ENCODE measurements around the gene VWDE. TPM values are rescaled to one million over a fixed set of nuclear protein-coding genes. Genes with fewer than 3 reads are reported as not detected.

The VWDE gene
- total RNA-seq, 1 donor from 2014 or later, result 23.8 TPM

- Mint-ChIP-seq H3K4me3 (no peak overlapping the region), H3K9me3 (peaks cover 17% of the 10 kb centered on the region), H3K4me1 (no peaks in the 10 kb centered on the region), H3K27ac (no peak overlapping the region), H3K36me3 (no peaks in the 10 kb centered on the region), H3K27me3 (ENCODE audit: low read depth) (peaks cover 16% of the 10 kb centered on the region)
- no peak for DNase-seq (ENCODE audit: low spot score in 2 of 2, unreplicated experiment in 2 of 2)
- TF ChIP-seq, protein P1, sequence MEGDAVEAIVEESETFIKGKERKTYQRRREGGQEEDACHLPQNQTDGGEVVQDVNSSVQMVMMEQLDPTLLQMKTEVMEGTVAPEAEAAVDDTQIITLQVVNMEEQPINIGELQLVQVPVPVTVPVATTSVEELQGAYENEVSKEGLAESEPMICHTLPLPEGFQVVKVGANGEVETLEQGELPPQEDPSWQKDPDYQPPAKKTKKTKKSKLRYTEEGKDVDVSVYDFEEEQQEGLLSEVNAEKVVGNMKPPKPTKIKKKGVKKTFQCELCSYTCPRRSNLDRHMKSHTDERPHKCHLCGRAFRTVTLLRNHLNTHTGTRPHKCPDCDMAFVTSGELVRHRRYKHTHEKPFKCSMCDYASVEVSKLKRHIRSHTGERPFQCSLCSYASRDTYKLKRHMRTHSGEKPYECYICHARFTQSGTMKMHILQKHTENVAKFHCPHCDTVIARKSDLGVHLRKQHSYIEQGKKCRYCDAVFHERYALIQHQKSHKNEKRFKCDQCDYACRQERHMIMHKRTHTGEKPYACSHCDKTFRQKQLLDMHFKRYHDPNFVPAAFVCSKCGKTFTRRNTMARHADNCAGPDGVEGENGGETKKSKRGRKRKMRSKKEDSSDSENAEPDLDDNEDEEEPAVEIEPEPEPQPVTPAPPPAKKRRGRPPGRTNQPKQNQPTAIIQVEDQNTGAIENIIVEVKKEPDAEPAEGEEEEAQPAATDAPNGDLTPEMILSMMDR (IDR thresholded peaks at IDR 0.05; ENCODE audit: unreplicated experiment), result no peak
Observed at GRCh38 chr7:12423355-12423996, 19.8 kb upstream of the VWDE start.

DNA sequence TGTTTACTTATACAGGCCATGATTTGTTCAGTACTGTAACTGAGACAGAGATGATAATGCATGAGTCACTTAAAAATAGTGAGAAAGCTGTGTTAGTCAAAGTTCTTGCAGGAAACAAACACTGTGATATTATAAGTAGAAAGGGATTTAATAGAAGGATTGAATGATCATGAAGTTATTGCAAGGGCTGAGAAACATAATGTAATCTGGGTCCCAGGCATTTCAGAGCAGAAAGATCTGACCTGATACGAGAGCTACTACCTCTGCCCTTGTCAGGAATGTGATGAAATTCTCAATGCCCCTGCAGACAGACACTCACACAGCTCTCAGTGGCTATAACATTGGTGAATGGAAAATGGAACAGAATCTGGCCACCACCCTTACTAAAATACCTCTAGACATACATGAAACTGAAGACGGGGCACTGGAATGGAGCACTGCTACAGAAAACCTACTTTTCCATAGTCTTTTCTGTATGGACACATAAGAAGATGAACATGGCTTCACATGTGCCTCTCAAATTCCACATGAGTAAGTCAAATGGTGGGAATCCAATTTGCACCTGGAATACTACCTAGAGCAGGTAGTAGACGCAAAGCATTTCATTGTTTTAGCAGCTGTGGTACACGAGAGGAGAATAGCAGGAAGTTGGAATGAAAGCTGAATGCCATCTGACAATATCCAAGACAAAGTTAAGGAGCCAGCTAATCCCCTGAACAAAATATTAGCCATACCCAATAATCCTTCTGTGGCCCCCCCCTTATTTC, 19.1 kb upstream of the VWDE start:
- Mint-ChIP-seq H3K4me1 (no peaks in the 10 kb centered on the region), H3K4me3 (no peak overlapping the region), H3K36me3 (no peaks in the 10 kb centered on the region), H3K9me3 (peaks cover 11% of the 10 kb centered on the region), H3K27ac (no peak overlapping the region), H3K27me3 (ENCODE audit: low read depth) (peaks cover 16% of the 10 kb centered on the region)
- no peak for DNase-seq (ENCODE audit: low spot score in 2 of 2, unreplicated experiment in 2 of 2)
- TF ChIP-seq, protein P1 (IDR thresholded peaks at IDR 0.05; ENCODE audit: unreplicated experiment), result no peak

DNA sequence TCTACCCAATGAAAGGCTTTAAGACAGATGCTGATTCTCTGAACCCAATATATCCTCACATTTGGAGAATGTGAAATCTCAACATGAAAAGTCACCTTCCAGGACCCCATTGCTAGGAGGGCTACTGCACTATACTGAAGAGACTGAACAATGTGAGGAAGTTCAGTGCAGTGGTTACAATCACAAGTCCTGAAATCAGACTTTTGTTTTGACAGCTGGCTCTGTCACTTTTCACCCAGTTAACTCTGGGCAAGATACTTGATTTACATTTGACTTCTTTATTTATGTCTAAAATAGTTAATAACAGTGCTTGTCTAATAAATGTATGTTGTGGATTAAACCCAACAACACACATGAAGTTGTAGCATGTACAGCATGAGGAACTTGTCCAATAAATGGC, 14.8 kb upstream of the VWDE start:
- Mint-ChIP-seq H3K9me3 (peaks cover 17% of the 10 kb centered on the region), H3K27ac (no peak overlapping the region), H3K36me3 (no peaks in the 10 kb centered on the region), H3K4me3 (no peak overlapping the region), H3K27me3 (ENCODE audit: low read depth) (peaks cover 9% of the 10 kb centered on the region), H3K4me1 (no peaks in the 10 kb centered on the region)
- TF ChIP-seq, protein P1 (IDR thresholded peaks at IDR 0.05; ENCODE audit: unreplicated experiment), result no peak
- no peak for DNase-seq (ENCODE audit: low spot score in 2 of 2, unreplicated experiment in 2 of 2)

DNA sequence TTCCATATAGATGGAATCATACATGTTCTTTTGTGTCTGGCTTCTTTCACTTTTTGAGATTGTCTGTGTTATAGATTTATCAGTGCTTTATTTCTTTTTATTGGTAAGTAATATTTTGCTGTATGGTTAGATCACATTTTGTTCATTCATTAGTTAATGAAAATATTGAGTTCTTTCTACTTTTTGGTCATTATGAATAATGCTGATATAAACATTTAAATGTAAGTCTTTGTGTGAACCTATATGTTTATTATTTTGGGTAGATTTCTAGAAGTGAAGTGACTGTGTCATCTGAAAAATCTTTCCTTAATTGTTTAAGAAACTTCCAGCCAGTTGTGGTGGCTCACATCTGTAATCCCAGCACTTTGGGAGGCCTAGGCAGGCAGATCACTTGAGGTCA, 11.4 kb upstream of the VWDE start:
- TF ChIP-seq, protein P1 (IDR thresholded peaks at IDR 0.05; ENCODE audit: unreplicated experiment), result no peak
- peaks cover 25% of the 10 kb centered on the region for H3K9me3 Mint-ChIP-seq
- DNase-seq (ENCODE audit: low spot score in 2 of 2, unreplicated experiment in 2 of 2), result no peak
- H3K27ac Mint-ChIP-seq, result no peak overlapping the region
- H3K27me3 Mint-ChIP-seq (ENCODE audit: low read depth), result no peaks in the 10 kb centered on the region
- peaks cover 3% of the 10 kb centered on the region for H3K36me3 Mint-ChIP-seq
- H3K4me1 Mint-ChIP-seq, result no peaks in the 10 kb centered on the region
- no peak overlapping the region for H3K4me3 Mint-ChIP-seq

GRCh38 chr7:12412407-12412806, 8.7 kb upstream of the VWDE start:
- peaks cover 23% of the 10 kb centered on the region for H3K9me3 Mint-ChIP-seq
- H3K27ac Mint-ChIP-seq, result no peak overlapping the region
- no peaks in the 10 kb centered on the region for H3K27me3 Mint-ChIP-seq (ENCODE audit: low read depth)
- TF ChIP-seq, protein P1 (IDR thresholded peaks at IDR 0.05; ENCODE audit: unreplicated experiment), result no peak
- DNase-seq (ENCODE audit: low spot score in 2 of 2, unreplicated experiment in 2 of 2), result no peak
- no peak overlapping the region for H3K4me3 Mint-ChIP-seq
- peaks cover 3% of the 10 kb centered on the region for H3K36me3 Mint-ChIP-seq
- H3K4me1 Mint-ChIP-seq, result no peaks in the 10 kb centered on the region
